Muscle layer of duodenum (tissue), 2 donors: ENCODE data around the gene DNAH12.

Experiments used
- H3K27ac ChIP-seq: one replicate; pipeline ENCODE4 v1.7.0; 2013; ENCODE audit warnings: mild to moderate bottlenecking, low read length
- H3K27me3 ChIP-seq: one replicate; pipeline ENCODE4 v1.7.0; 2013; ENCODE audit warnings: low read depth, mild to moderate bottlenecking, control low read depth, low read length
- H3K36me3 ChIP-seq, 2 donors: one replicate each; pipeline ENCODE4 v1.7.0; 2013; ENCODE audit warnings: low read length in 2 of 2, control low read depth in 1 of 2, mild to moderate bottlenecking in 1 of 2; ENCODE audit not compliant: insufficient read depth in 2 of 2, control insufficient read depth in 1 of 2
- H3K4me1 ChIP-seq, 2 donors: one replicate each; pipeline ENCODE4 v1.7.0; 2013; ENCODE audit warnings: low read length in 2 of 2, mild to moderate bottlenecking in 2 of 2, control low read depth in 1 of 2, moderate library complexity in 1 of 2; ENCODE audit not compliant: insufficient read depth in 2 of 2, control insufficient read depth in 1 of 2
- H3K4me3 ChIP-seq, 2 donors: one replicate each; pipeline ENCODE4 v1.7.0; 2013; ENCODE audit warnings: low read length in 2 of 2, low read depth in 1 of 2, mild to moderate bottlenecking in 1 of 2
- H3K9me3 ChIP-seq, 2 donors: one replicate each; pipeline ENCODE4 v1.7.0; 2013; ENCODE audit warnings: low read length in 2 of 2, control low read depth in 1 of 2, mild to moderate bottlenecking in 1 of 2; ENCODE audit not compliant: control insufficient read depth in 1 of 2
- donor health status: healthy.

DNAH12 gene

DNA sequence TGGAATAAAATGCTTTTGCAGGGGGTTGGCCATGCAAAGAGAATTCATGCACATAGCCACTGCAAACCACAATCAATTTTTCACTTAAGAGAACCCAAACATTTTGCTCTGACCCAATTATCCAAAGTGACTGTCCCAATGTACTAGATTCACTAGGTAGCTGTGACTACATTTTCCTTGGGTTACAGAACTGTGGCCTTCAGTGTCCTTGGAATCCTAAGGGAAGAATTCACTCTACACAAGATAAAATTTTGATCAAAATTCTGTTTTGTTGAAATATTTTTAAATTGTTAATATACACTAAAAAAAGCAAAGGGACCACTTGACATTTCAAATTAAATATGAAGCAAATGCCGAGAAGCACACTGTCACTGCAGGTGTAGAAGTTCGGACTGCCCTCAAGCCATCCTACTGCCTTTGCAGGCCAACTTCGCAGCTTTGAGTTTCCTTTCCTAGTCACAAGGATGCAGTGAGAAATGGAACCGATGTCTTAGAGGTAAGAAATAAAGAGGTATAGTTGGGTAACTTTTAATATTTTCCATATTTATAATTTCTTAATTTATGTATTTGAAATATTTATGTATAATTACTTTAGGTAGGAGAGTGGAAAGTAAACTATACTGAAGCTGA, 251.1 kb downstream of the DNAH12 start:
- no peaks in the 10 kb centered on the region for H3K4me1 ChIP-seq
- H3K4me3 ChIP-seq = no peak overlapping the region
- no peaks in the 10 kb centered on the region for H3K9me3 ChIP-seq
- H3K27ac ChIP-seq = no peak overlapping the region
- H3K36me3 ChIP-seq = no peaks in the 10 kb centered on the region
- H3K27me3 ChIP-seq = no peaks in the 10 kb centered on the region

- no peaks in the 10 kb centered on the region for H3K36me3 ChIP-seq
- no peak within 1 kb of the TSS for H3K27ac ChIP-seq
- no peaks in the 10 kb centered on the region for H3K9me3 ChIP-seq
- H3K27me3 ChIP-seq = no peaks in the 10 kb centered on the region
- no peaks in the 10 kb centered on the region for H3K4me1 ChIP-seq
- H3K4me3 ChIP-seq = no peak within 1 kb of the TSS
Measured at GRCh38 chr3:57292159-57292896, 251.8 kb downstream of the DNAH12 start, which contains the start of gene ASB14. ASB14 (minus strand) TSS chr3:57292685; CDS start chr3:57292033, 652 bp downstream.

DNA sequence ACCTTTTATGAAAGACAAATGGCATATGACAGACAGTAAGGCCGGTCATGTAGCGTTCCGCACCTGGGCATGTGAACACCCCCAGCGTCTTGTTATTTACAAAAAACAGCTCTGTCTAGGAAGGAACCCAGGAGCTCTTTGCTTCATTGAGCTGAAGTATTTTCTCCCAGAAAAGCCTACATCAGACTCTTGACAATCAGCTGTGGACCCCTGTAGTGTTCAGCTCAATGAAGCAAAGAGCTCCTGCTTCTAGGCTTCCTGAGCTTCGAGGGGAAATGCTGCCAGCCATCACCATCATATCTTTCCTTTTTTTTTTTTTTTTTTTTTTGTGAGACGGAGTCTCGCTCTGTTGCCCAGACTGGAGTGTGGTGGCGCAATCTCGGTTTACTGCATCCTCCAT, 255.7 kb downstream of the DNAH12 start:
- no peaks in the 10 kb centered on the region for H3K9me3 ChIP-seq
- H3K4me3 ChIP-seq = no peak overlapping the region
- H3K27ac ChIP-seq = no peak overlapping the region
- H3K4me1 ChIP-seq = no peaks in the 10 kb centered on the region
- no peaks in the 10 kb centered on the region for H3K27me3 ChIP-seq
- H3K36me3 ChIP-seq = no peaks in the 10 kb centered on the region

GRCh38 chr3:57287205-57287604, 256.9 kb downstream of the DNAH12 start:
- Histone ChIP-seq H3K36me3 (no peaks in the 10 kb centered on the region), H3K4me1 (no peaks in the 10 kb centered on the region), H3K4me3 (no peak overlapping the region), H3K27me3 (no peaks in the 10 kb centered on the region), H3K9me3 (no peaks in the 10 kb centered on the region), H3K27ac (no peak overlapping the region)

- Histone ChIP-seq H3K9me3 (no peaks in the 10 kb centered on the region), H3K27me3 (no peaks in the 10 kb centered on the region), H3K4me3 (no peak overlapping the region), H3K27ac (no peak overlapping the region), H3K36me3 (no peaks in the 10 kb centered on the region), H3K4me1 (no peaks in the 10 kb centered on the region)
Measured at GRCh38 chr3:57283334-57283733, 260.8 kb downstream of the DNAH12 start.

GRCh38 chr3:57281715-57282114, 262.4 kb downstream of the DNAH12 start:
- Histone ChIP-seq H3K4me1 (no peaks in the 10 kb centered on the region), H3K27me3 (no peaks in the 10 kb centered on the region), H3K27ac (no peak overlapping the region), H3K4me3 (no peak overlapping the region), H3K9me3 (no peaks in the 10 kb centered on the region), H3K36me3 (no peaks in the 10 kb centered on the region)

DNA sequence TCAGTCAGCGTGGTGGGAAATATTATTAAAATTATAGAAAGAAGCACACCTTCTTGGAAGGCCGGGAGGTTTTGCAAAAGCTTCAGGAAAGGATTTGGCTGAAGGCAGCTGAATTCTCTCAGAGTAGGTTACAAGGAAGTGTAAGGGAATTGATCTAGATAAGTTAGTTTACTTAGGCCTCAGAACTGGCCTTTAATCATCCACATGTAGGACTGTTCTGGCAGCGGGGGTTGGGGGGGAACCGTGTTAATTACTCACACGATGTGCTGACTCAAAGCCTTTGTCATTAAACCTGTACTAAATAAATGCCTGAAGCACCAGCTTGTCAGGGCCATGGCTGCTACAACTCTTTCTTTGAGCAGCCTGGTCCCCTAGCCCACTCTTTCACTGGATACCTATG, 264.5 kb downstream of the DNAH12 start:
- no peaks in the 10 kb centered on the region for H3K27me3 ChIP-seq
- H3K4me1 ChIP-seq = no peaks in the 10 kb centered on the region
- H3K4me3 ChIP-seq = no peak overlapping the region
- no peaks in the 10 kb centered on the region for H3K9me3 ChIP-seq
- peaks cover 3 to 10% of the 10 kb centered on the region in 2 donors for H3K36me3 ChIP-seq
- H3K27ac ChIP-seq = no peak overlapping the region

- Histone ChIP-seq H3K27me3 (no peaks in the 10 kb centered on the region), H3K36me3 (peaks cover 4 to 15% of the 10 kb centered on the region in 2 donors), H3K9me3 (no peaks in the 10 kb centered on the region), H3K27ac (no peak overlapping the region), H3K4me3 (no peak overlapping the region), H3K4me1 (no peaks in the 10 kb centered on the region)
Measured at GRCh38 chr3:57278237-57278636, 265.9 kb downstream of the DNAH12 start.

DNA sequence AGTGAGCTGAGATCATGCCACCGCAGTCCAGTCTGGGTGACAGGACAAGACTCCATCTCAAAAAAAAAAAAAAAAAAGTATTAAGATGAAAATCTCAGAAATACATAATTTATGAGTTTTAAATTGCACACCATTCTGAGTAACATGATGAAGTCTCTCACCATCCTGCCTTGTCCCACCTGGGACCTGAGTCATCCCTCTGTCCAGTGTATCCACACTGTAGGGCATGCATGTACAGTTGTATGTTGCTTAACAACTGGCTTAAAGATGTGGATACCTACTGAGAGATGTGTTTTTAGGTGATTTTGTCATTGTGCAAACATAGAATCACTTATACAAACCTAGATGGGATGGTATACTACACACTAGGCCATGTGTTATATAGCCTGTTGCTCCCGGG, 268.8 kb downstream of the DNAH12 start:
- H3K27ac ChIP-seq = no peak overlapping the region
- no peaks in the 10 kb centered on the region for H3K4me1 ChIP-seq
- peaks cover 13 to 22% of the 10 kb centered on the region in 2 donors for H3K36me3 ChIP-seq
- H3K9me3 ChIP-seq = no peaks in the 10 kb centered on the region
- no peak overlapping the region for H3K4me3 ChIP-seq
- no peaks in the 10 kb centered on the region for H3K27me3 ChIP-seq

GRCh38 chr3:57274845-57275244, 269.3 kb downstream of the DNAH12 start:
- no peaks in the 10 kb centered on the region for H3K27me3 ChIP-seq
- no peaks in the 10 kb centered on the region for H3K4me1 ChIP-seq
- no peaks in the 10 kb centered on the region for H3K9me3 ChIP-seq
- no peak overlapping the region for H3K27ac ChIP-seq
- peaks cover 18 to 27% of the 10 kb centered on the region in 2 donors for H3K36me3 ChIP-seq
- no peak overlapping the region for H3K4me3 ChIP-seq

GRCh38 chr3:57268416-57268815, 275.7 kb downstream of the DNAH12 start:
- H3K27me3 ChIP-seq = no peaks in the 10 kb centered on the region
- H3K36me3 ChIP-seq = peaks cover 32 to 64% of the 10 kb centered on the region in 2 donors
- no peak overlapping the region for H3K27ac ChIP-seq
- no peaks in the 10 kb centered on the region for H3K9me3 ChIP-seq
- no peaks in the 10 kb centered on the region for H3K4me1 ChIP-seq
- H3K4me3 ChIP-seq = no peak overlapping the region
